ACC112 (cell line): ENCODE data around the gene KMT2C.

Source experiments
- H2AFZ ChIP-seq: fragments of 200-600 bp; sonication (generic); one replicate; pipeline ENCODE4 v1.6.0; 2017; ENCODE audit warnings: antibody characterized with exemption, low read length; ENCODE audit not compliant: unreplicated experiment
- H3K27ac ChIP-seq: fragments of 200-600 bp; sonication (generic); 2 replicates; pipeline ENCODE4 v1.5.1; 2014; ENCODE audit warnings: low read depth, mild to moderate bottlenecking, antibody characterized with exemption, low read length, moderate library complexity
- H3K27me3 ChIP-seq: fragments of 200-600 bp; sonication (generic); 2 replicates; pipeline ENCODE4 v1.6.1; 2014; ENCODE audit warnings: mild to moderate bottlenecking, antibody characterized with exemption, low read length, moderate library complexity, mixed read lengths; ENCODE audit not compliant: insufficient read depth
- H3K36me3 ChIP-seq: fragments of 200-600 bp; sonication (generic); 2 replicates; pipeline ENCODE4 v1.6.1; 2016; ENCODE audit warnings: mild to moderate bottlenecking, antibody characterized with exemption, low read length, moderate library complexity, mixed read lengths; ENCODE audit not compliant: insufficient read depth
- H3K4me1 ChIP-seq: fragments of 200-600 bp; sonication (generic); one replicate; pipeline ENCODE4 v1.6.1; 2016; ENCODE audit warnings: low read length, mixed read lengths; ENCODE audit not compliant: insufficient read depth, unreplicated experiment, control insufficient read depth
- H3K4me3 ChIP-seq: fragments of 200-600 bp; sonication (generic); 2 replicates; pipeline ENCODE4 v1.5.1; 2014; ENCODE audit warnings: mild to moderate bottlenecking, low read depth, low read length
- H3K79me2 ChIP-seq: fragments of 200-600 bp; sonication (generic); one replicate; pipeline ENCODE4 v1.6.0; 2016; ENCODE audit warnings: low read length; ENCODE audit not compliant: control insufficient read depth, unreplicated experiment, insufficient read depth

Gene KMT2C

DNA sequence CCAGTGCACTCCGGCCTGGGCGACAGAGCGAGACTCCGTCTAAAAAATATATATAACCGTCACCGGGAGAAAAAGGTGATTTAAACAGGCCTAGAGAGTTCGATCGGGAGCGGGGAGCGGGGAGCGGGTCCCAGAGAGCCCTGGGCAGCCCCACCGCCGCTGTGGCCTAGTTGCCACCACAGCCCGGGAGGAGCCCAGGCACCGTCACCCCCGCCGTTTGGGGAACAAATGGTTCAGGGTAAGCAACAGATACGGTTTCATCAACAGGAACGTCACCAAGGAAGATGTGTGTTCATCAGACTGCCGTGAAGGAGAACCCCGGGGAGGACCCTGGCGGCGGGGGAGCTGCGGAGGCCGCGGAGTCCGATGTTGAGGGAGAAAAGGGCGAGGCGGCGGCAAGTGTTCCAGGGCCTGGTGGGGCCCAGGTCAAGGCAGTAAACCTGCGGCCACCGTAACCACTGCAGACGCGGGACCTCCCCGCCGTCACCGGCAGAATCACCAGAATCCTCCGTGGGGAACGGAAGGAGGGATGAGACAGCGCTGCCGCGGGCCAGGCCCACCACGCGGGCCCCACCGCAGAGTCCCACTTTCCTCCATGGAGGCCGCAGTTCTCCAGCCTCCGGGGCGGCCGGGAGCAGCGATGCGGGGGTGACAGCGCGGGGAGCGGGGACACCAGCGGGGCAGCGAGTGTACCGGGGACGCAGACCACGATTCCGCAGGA, 306.9 kb downstream of the KMT2C start:
- Histone ChIP-seq H3K27me3 (no peaks in the 10 kb centered on the region), H3K4me3 (no peak overlapping the region), H3K27ac (no peak overlapping the region), H2AFZ (no peak overlapping the region), H3K4me1 (no peaks in the 10 kb centered on the region), H3K36me3 (peaks cover 52% of the 10 kb centered on the region), H3K79me2 (no peaks in the 10 kb centered on the region)

- H2AFZ ChIP-seq, result no peak overlapping the region
- no peaks in the 10 kb centered on the region for H3K4me1 ChIP-seq
- no peak overlapping the region for H3K27ac ChIP-seq
- H3K4me3 ChIP-seq, result no peak overlapping the region
- no peaks in the 10 kb centered on the region for H3K79me2 ChIP-seq
- no peaks in the 10 kb centered on the region for H3K27me3 ChIP-seq
- H3K36me3 ChIP-seq, result peaks cover 59% of the 10 kb centered on the region
These were observed 307.6 kb downstream of the KMT2C start for GRCh38 chr7:152128252-152128651.

GRCh38 chr7:152127229-152127628, 308.6 kb downstream of the KMT2C start:
- Histone ChIP-seq H3K79me2 (no peaks in the 10 kb centered on the region), H3K4me3 (no peak overlapping the region), H3K27ac (no peak overlapping the region), H3K27me3 (no peaks in the 10 kb centered on the region), H2AFZ (no peak overlapping the region), H3K4me1 (no peaks in the 10 kb centered on the region), H3K36me3 (peaks cover 65% of the 10 kb centered on the region)

- no peak overlapping the region for H2AFZ ChIP-seq
- H3K4me3 ChIP-seq, result no peak overlapping the region
- H3K27me3 ChIP-seq, result no peaks in the 10 kb centered on the region
- H3K4me1 ChIP-seq, result no peaks in the 10 kb centered on the region
- peaks cover 66% of the 10 kb centered on the region for H3K36me3 ChIP-seq
- H3K79me2 ChIP-seq, result no peaks in the 10 kb centered on the region
- H3K27ac ChIP-seq, result no peak overlapping the region
These were observed 309.1 kb downstream of the KMT2C start for GRCh38 chr7:152126741-152127140.

GRCh38 chr7:152122540-152122939, 313.3 kb downstream of the KMT2C start:
- Histone ChIP-seq H3K4me1 (peaks cover 5% of the 10 kb centered on the region), H3K27ac (no peak overlapping the region), H3K27me3 (no peaks in the 10 kb centered on the region), H3K79me2 (no peaks in the 10 kb centered on the region), H2AFZ (no peak overlapping the region), H3K36me3 (peaks cover 84% of the 10 kb centered on the region), H3K4me3 (no peak overlapping the region)

GRCh38 chr7:152121432-152121831, 314.4 kb downstream of the KMT2C start:
- H3K79me2 ChIP-seq, result no peaks in the 10 kb centered on the region
- H3K27ac ChIP-seq, result no peak overlapping the region
- peaks cover 5% of the 10 kb centered on the region for H3K4me1 ChIP-seq
- no peak overlapping the region for H3K4me3 ChIP-seq
- peaks cover 80% of the 10 kb centered on the region for H3K36me3 ChIP-seq
- no peaks in the 10 kb centered on the region for H3K27me3 ChIP-seq
- H2AFZ ChIP-seq, result no peak overlapping the region

DNA sequence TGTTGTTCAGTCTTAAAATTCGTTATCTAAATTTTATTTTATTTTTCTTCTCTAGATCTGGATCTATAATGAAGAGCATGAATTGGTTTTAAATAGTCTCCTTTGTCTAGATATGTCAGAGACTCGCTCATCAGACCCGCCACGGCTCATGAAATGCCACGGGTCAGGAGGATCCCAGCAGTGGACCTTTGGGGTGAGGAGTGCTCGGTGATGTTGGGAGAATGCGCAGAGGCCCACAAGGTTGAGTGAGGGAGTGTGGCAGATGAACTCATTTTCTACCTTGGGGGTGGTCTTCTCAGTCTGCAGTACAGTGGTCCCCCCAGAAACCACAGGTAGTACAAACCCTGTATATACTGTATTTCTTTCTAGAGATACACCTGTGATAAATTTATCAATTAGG, 315.0 kb downstream of the KMT2C start:
- Histone ChIP-seq H2AFZ (no peak overlapping the region), H3K27me3 (no peaks in the 10 kb centered on the region), H3K4me1 (peaks cover 5% of the 10 kb centered on the region), H3K36me3 (peaks cover 76% of the 10 kb centered on the region), H3K79me2 (no peaks in the 10 kb centered on the region), H3K4me3 (no peak overlapping the region), H3K27ac (no peak overlapping the region)

GRCh38 chr7:152120210-152120609, 315.6 kb downstream of the KMT2C start:
- H3K4me1 ChIP-seq, result peaks cover 5% of the 10 kb centered on the region
- no peaks in the 10 kb centered on the region for H3K79me2 ChIP-seq
- H2AFZ ChIP-seq, result no peak overlapping the region
- peaks cover 74% of the 10 kb centered on the region for H3K36me3 ChIP-seq
- H3K27ac ChIP-seq, result no peak overlapping the region
- H3K4me3 ChIP-seq, result no peak overlapping the region
- H3K27me3 ChIP-seq, result no peaks in the 10 kb centered on the region

DNA sequence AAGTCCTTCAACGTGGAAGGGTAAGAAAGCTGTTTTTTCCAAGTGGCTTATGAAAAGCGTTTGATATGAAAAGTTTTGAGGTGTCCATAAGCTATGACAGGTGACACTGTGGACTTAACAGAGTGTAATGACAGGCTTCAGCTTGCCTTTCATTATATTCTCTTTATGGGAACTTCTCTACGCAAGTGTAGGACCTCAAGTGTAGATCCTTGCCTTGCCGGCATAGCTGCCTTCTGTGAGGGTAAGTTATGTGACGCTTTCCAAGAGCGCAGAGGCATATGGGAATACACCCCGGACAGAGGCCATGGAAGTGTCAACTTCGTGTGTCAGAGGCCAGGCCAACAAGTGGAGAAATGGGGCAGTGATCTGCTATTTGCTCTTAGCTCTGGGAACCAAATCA, 318.4 kb downstream of the KMT2C start:
- Histone ChIP-seq H2AFZ (no peak overlapping the region), H3K4me1 (peaks cover 5% of the 10 kb centered on the region), H3K36me3 (peaks cover 57% of the 10 kb centered on the region), H3K27me3 (no peaks in the 10 kb centered on the region), H3K79me2 (no peaks in the 10 kb centered on the region), H3K27ac (no peak overlapping the region), H3K4me3 (no peak overlapping the region)

- peaks cover 38% of the 10 kb centered on the region for H3K36me3 ChIP-seq
- no peak overlapping the region for H2AFZ ChIP-seq
- H3K27ac ChIP-seq, result no peak overlapping the region
- no peaks in the 10 kb centered on the region for H3K79me2 ChIP-seq
- H3K4me3 ChIP-seq, result no peak overlapping the region
- H3K27me3 ChIP-seq, result no peaks in the 10 kb centered on the region
- peaks cover 4% of the 10 kb centered on the region for H3K4me1 ChIP-seq
These were observed 320.6 kb downstream of the KMT2C start for GRCh38 chr7:152115021-152115718.

GRCh38 chr7:152112829-152113228, 323.0 kb downstream of the KMT2C start:
- Histone ChIP-seq H2AFZ (no peak overlapping the region), H3K27ac (no peak overlapping the region), H3K4me3 (no peak overlapping the region), H3K36me3 (peaks cover 18% of the 10 kb centered on the region; the same call in 1 of the 2 replicates), H3K27me3 (no peaks in the 10 kb centered on the region), H3K79me2 (no peaks in the 10 kb centered on the region), H3K4me1 (no peaks in the 10 kb centered on the region)
